Hematopoietic multipotent progenitor cell treated with erythropoietin and hydrocortisone succinate and interleukin-3 and kit ligand, for 6 days (in vitro differentiated cells): ENCODE results near the gene TAS2R9.
"Not testable (repeated sequence)": the region's sequence is repeated elsewhere in the genome, so short reads cannot be mapped to it uniquely, and the experiment has no call there.

Source experiments
- DNase-seq: peaks from one replicate; pipeline ENCODE4 v3.0.0-alpha.2; 2015

The TAS2R9 gene, protein sequence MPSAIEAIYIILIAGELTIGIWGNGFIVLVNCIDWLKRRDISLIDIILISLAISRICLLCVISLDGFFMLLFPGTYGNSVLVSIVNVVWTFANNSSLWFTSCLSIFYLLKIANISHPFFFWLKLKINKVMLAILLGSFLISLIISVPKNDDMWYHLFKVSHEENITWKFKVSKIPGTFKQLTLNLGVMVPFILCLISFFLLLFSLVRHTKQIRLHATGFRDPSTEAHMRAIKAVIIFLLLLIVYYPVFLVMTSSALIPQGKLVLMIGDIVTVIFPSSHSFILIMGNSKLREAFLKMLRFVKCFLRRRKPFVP

DNA sequence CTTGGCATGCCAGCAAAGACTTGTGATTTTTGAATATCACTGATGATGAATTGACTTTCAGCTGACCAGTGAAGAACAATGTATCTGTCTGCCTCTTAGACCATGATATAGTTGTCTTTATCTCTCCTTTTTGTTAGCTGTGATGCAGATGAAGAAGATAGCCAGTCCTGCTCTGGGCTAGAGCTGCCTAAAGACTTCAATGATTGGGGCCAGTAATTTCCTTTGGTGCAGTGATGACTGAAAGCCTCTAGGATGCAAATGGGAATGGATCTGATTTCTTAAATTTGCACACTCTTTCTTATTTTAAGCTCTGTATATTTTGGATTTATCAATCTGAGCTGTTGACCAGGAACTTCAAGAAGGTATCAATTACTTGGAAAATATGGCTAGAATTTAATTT is at the start of gene TAS2R9:
Gene TAS2R9 (minus strand): TSS at position 101 of the 400 bp plus-strand sequence. CDS start 93 bp downstream, at position 8.
- DNase-seq, result no peak

- no peak for DNase-seq
These were observed 45.8 kb upstream of the TAS2R9 start for GRCh38 chr12:10855807-10856206.

- no peak for DNase-seq
These were observed 43.8 kb upstream of the TAS2R9 start for GRCh38 chr12:10853776-10854175.

DNA sequence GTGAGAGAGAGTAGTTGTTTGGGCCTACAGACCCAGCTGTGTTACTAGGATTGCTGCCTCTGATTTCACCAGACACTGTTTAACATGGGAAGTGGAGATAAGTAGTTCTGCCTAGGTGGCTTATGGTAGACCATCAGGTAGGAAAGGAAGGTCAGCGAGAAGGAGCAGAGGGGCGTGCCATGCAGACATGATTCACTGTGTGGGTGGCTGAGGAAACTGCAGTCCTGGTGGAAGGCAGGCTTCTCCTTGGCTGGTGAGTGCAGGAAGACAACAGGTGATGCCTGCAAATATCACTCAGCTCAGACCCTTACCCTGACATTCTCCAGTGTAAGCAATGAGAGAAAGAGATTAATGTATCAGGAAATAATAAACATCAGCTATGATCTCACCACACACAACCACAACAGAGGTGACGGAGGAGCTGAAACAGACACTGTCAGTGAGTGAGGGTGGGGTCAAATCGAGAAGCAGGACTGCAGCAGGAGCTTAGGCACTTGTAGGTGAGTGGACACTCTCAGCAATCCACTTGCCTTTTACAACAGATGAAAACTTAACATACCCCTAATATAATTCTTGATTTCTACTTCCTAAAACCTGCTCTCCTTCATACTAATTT is 41.4 kb upstream of the TAS2R9 start:
- DNase-seq, result no peak

GRCh38 chr12:10849425-10849878 is 39.5 kb upstream of the TAS2R9 start, which contains the start of gene PRR4:
Gene PRR4 (minus strand): TSS chr12:10849475. CDS start chr12:10849437, 38 bp downstream.
- DNase-seq, result no peak

- no peak for DNase-seq
These were observed 37.8 kb upstream of the TAS2R9 start for GRCh38 chr12:10847744-10848143.

- no peak for DNase-seq
These were observed 32.9 kb upstream of the TAS2R9 start for GRCh38 chr12:10842862-10843261.

DNA sequence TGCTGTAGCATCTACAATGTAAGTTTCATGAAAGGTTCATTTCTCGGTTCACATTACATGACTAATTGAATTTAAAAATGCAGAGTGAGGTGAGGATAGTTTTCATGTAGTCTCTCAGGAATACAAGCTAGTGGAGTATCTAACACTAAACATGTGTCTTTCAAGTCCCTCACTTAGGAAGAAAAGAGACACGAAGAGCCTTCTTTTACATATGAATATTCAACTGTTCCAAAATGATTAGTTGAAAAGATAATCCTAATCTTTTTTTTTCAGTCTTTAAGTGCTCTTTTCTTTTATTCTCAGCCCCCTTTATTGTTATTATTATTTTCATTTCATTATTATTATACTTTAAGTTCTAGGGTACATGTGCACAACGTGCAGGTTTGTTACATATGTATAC is 28.5 kb upstream of the TAS2R9 start:
- no peak for DNase-seq

DNA sequence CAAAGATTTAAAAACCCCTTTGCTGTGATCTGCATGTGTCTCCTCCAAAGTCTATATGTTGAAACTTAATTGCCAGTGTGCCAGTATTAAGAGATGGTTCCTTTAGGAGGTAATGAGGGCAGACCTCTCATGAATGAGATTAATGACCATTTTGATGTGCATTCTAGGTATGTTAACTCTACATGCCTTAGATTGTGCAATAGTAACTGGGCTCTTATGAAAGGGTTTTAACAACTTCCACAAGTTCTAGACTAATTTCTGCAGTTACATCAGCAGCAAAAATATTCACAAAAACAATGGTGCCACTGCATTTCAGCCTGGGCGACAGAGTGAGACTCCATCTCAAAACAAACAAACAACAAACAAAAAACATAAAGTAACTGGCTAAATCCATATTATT is 20.0 kb upstream of the TAS2R9 start:
- DNase-seq, result no peak

GRCh38 chr12:10826258-10826657 is 16.3 kb upstream of the TAS2R9 start, which contains the start of gene TAS2R10:
Gene TAS2R10 (minus strand): TSS chr12:10826358. CDS start chr12:10826269, 89 bp downstream.
- no peak for DNase-seq

GRCh38 chr12:10824957-10825356 is 15.0 kb upstream of the TAS2R9 start:
- no peak for DNase-seq

DNA sequence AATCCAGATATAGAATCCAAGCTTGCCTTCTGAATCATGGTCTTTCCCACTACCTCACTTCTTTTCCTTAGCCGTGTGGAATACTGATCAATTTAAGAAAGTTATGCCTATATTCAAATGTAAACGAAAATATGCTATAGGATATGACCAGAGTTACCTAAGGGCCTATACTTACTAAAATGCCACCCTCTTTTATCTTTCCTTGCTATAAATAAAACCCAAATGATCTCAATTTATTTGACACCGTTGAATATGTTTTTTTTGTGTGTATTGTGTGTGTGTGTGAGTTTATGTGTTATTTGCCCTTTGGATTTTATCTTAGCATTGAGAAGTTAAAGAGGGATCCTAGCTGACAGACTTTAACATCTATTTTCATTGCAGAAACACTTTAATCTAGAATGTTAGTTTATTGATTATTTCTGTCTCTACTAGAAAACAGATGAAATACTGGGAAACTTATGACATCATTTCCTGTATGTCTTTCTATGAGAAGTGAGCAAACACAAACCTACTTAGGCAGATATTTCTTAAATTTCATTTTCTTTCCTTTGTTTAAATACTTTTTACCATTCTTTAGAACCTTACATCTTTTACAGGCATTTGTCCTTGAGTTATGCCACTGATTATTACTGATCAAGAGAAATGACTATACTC is 2.0 kb upstream of the TAS2R9 start:
- DNase-seq, result no peak

DNA sequence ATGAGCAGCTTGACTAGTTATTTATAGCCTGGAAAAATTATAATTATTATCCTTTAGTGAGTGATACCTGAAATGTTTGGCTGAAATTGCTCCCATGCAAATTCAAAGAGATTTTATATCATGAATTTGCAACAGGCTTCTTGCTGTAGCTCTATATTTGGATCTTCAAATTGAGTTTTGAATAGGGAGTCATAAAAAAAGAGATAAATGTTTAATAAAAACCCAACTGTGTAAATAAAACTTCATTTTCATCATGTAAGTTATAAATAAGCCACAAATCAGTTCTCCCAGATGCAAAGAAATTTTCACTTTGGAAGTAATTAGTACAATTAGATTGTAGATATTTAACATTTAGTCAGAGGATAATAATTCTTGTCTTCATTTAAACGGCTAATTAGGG is 2.8 kb downstream of the TAS2R9 start, which contains the start of gene TAS2R8:
Gene TAS2R8 (minus strand): TSS at position 101 of the 400 bp plus-strand sequence. CDS start 306 bp downstream, outside the sequence.
- DNase-seq, result no peak

GRCh38 chr12:10802587-10802986 is 7.4 kb downstream of the TAS2R9 start, which contains the start of gene TAS2R7:
Gene TAS2R7 (minus strand): TSS chr12:10802627. CDS start chr12:10802570, 57 bp downstream.
- DNase-seq, result no peak

GRCh38 chr12:10801741-10802140 is 8.2 kb downstream of the TAS2R9 start:
- DNase-seq, result no peak

DNA sequence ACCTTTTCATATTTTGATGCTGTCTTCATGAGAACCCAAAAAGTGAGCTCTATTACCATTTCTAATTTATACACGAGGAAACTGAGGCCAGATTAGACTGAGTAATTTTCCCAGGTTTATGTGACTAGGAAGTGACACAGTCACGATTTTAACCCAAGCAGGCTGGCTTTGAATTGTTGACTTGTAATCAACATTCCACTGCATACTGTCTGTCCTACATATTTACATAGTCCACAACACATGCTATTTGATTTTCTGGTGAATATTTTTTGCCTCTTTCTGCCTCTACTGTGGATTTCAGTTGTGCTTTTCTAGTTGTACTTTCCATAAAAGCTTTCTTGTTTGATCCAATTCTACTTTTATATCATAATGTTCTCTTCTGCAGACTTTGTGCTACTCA is 15.7 kb downstream of the TAS2R9 start:
- no peak for DNase-seq

DNA sequence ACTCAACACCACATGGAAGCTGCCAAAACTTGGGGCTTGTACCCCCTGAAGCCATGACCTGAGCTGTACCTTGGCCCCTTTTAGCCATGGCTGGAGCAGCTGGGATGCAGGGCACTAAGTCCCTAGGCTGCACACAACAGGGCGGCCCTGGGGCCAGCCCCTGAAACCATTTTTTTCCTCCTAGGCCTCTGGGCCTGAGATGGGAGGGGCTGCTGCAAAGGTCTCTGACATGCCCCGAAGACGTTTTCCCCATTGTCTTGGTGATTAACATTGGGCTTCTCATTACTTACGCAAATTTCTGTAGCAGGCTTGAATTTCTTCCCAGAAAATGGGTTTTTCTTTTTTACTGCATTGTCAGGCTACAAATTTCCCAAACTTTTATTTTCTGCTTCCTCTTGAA is 18.2 kb downstream of the TAS2R9 start:
- DNase-seq, result not testable (repeated sequence)

DNA sequence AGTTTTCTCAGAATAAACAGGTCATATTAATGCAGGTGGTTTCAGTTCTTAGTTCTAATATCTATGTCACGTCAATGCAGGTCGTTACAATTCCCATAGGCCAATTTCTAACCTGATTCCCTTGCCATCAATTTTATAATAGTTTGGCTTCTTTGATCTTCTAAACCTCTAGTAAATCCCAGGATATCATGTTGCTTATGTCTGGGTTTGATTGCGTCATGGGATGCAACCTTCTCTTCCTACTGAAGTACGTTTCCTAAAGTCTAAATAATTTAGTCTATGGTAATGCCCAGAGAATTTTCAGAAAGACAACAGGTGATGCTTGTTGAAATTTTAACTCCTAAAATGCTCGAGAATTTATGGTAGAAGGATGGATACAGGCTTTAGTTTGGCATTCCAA is 26.7 kb downstream of the TAS2R9 start:
- DNase-seq, result no peak

- DNase-seq, result peak; percentile 10
These were observed 30.9 kb downstream of the TAS2R9 start for GRCh38 chr12:10779103-10779502.

- peak; percentile 58 for DNase-seq
These were observed 38.7 kb downstream of the TAS2R9 start for GRCh38 chr12:10771132-10771733.

GRCh38 chr12:10759657-10760056 is 50.3 kb downstream of the TAS2R9 start:
- DNase-seq, result no peak
